Kidney tubule cell (primary cell): ENCODE data around the gene KRT16.

Experiments used
- DNase-seq: peaks from one replicate; pipeline ENCODE4 v3.0.0-alpha.2; 2018; ENCODE audit warnings: low spot score

The KRT16 gene

GRCh38 chr17:41612376-41613160 lies at the start of gene KRT16:
Gene KRT16, minus strand, starts transcription at chr17:41612767. Its CDS starts 79 bp downstream, at chr17:41612688.
- peak; percentile 20 for DNase-seq

GRCh38 chr17:41660221-41660711 lies 47.7 kb upstream of the KRT16 start:
- no peak for DNase-seq

DNA sequence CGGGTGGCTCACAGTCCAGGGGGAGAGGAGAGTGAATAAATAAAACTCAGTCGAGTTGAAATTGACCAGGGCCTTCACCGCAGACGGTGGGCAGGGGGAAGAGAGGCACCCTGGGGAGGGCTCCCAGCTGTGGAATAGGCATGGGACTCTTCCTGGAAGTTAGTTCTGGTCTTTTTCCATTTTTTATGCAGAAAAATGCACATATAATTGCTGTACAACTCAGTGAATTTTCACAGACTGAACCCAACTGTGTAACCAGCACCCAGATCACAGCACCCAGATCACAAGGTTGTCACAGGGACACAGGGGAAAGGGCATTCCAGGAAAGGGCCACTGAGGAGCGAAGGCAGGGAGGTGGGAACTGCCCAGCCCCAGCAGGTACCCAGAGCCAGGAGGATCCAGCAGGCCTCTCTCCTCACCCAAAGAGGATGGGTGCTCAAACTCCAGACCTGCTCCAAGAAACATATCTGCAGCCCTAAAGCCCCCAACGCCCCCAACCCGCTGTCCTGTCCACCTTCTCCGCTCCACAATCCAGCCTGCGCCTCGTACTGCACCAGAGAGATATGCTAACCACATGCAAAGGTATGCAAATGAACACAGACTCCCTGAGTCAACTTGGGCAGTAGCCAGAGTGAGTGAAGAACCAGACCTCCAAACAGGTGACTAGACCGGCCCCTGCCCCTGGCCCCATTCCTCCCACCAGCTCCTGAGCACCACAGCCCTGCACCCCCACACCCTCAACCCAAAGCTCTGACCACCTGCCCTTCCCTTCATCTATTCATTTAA lies 47.1 kb upstream of the KRT16 start:
- no peak for DNase-seq

DNA sequence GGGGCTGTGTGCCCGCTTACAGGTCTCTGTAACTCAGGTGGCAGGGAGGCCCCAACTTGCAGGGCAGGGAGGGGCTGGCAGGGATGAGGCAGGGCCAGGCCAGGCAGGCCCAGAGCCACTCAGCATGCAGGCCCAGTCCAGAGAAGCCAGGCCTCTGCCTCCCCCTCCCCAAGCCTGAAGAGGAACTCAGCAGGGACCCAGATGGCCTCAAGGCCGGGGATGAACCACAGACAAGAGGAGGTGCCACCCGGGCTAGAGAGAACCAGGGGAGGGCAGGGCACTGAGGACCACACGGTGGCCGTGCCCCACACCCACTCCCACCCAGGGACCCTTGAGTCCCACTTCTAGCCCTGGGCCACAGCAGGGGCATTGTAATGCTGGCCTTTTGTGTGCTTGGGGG lies 46.3 kb upstream of the KRT16 start:
- no peak for DNase-seq

- DNase-seq = no peak
Observed at GRCh38 chr17:41657936-41658335, 45.4 kb upstream of the KRT16 start.

GRCh38 chr17:41657176-41657754 lies 44.7 kb upstream of the KRT16 start:
- no peak for DNase-seq

DNA sequence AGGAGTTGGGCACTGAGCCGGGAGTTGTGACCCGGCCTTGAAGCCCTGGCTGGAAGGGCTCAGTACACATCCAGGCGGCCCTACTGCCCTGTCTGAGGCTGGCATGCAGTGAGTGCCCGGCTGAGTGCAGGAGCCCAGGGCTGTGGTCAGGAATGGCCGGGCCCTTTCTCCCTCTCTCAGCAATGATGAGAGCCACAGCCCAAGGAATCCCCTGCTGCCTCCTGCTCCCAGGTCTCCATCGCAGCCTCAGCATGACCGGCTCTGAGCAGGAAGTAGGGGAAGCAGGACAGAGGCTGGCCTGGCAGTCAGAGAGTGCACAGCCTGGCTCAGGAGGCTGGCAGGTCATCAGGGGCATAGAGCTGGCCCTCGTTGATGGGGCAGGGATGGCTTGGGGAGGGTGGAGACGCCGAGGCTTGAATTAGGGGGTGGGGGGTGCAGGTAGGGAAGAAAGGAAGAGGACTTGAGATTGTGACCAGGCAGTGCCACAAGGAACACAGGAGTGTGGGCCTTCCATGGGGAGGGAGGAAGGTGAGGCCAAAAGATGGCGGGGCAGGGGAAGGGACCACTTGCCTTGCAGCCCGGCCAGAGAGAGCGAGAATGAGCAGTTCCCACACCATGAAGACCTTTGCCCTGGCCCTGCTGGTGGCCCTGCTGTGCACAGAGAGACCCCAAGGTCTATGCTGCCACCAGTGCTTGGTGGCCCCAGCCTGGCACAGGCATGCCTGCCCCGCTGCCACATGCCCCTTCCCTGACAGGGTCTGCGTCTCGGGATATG lies 43.9 kb upstream of the KRT16 start:
- no peak for DNase-seq

DNA sequence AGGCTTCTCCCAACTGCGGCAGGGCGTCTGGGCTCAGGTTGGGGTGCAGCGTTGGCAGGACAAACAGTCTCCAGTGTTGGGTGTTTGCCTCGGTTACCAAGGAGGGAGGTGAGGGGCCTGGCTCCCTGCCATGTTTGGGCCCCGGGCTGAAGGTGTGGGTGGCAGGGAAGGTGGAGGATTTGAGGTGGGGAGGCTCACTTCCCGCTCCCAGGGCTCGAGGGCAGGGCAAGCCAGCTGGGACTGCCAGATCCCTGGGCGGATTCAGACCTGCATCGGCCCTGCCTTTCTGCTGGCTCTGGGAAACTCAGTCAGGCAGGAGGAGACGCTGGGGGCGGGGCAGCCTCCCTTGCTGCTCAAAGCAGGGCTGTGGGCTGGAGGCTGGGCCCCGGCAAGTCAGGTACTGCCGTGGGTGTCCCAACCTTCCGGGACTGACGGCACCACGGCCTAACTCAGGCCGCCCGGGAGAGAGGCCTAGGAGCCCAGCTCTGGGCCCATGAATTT lies 43.1 kb upstream of the KRT16 start:
- DNase-seq = peak; percentile 73

DNA sequence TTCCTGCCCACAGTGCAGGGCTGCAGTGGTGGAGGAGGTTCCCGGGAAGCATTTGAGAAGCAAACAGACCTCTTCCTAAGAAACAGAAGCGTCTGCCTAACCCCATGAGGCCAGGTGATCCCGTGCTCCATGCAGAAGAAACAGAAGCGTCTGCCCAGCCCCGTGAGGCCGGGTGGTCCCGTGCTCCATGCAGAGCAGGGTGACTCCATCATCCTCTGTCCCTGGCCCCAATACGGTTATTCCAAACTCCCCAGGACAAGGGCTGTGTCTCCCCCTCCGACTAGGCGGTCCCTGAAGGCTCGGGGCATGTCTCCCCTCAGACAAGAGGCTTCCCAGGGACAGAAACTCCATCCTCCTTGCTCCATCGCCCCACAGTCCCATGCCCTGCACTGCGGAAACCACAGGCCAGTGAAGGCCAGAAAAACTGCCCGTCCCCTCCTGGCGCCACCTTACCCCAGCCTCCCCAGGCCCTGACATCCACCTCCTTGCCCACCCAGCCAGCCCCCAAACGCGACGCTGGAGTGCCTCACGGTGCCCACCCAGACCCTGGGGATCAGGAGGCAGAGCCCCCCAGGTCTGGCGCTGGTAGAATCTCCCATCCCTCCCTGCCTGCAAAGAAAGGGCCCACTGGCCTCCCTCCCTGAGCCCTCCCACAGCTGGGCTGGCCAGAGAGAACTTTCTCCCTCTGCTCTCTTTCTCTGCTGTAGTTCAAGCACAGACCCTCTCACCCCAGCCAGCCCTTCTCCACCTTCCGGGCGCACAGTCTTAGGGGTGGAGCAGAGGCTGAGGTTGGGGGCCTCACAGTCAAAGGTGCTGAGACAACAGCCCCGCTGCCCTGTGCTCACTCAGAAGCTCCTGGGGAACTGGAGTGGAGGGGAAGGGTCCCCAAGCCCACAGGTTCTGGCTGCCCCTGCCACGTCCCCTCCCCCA lies 42.4 kb upstream of the KRT16 start:
- DNase-seq = no peak

DNA sequence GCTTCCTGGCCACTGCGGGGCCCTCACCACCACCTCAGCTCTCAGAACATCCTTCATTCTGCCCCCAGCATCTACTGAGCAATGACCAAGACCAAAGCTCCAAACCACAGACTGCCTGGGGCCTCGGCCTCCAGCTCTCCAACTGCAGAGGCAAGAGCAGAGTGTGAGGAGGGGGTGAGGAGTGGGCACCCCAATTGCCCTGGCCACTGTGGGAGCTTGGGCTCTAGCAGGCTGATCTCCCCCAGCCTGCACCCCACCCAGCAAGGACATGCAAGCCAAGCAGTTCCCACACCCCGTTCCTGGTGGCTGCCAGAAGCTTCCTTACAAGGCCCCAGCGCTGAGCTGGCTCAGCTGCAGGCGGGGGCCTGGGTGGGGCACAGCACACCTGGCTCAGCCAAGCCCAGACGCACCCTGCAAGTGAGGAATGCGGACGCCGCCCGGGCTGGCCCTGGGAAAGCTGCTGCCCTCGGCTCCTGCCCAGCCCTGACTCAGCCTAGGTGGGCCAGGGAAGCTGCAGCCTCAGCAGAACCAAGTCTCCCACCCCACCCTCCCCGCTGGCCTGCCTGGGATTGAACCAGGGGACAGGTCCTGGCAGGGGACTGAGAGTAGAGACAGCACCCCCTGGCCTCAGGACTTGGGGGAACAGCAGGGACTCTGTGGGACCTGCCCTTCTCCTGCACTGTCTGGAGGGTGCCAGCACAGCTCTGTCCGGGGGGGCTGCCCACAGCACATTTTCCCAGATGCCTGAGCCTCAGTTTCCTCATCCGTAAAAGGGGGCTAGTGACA lies 41.5 kb upstream of the KRT16 start:
- DNase-seq = peak; percentile 85

DNA sequence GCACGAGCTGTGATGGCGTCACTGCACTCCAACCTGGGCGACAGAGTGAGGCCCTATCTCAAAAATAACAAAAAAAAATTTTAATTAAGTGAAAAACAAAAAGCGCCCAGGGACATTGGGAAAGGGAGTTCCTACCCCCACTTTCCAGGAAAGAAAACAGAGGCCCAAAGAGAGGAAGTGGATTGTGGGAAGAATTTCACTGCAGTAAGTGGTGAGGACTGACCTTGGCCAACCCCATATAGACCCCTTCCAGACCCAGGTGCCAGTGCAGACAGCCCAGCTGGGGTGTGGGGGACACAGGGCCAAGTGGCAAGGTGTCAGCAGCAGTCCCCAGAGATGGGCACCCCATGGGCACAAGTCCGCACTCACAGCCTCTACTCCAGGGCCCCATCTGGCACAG lies 40.9 kb upstream of the KRT16 start:
- no peak for DNase-seq

DNA sequence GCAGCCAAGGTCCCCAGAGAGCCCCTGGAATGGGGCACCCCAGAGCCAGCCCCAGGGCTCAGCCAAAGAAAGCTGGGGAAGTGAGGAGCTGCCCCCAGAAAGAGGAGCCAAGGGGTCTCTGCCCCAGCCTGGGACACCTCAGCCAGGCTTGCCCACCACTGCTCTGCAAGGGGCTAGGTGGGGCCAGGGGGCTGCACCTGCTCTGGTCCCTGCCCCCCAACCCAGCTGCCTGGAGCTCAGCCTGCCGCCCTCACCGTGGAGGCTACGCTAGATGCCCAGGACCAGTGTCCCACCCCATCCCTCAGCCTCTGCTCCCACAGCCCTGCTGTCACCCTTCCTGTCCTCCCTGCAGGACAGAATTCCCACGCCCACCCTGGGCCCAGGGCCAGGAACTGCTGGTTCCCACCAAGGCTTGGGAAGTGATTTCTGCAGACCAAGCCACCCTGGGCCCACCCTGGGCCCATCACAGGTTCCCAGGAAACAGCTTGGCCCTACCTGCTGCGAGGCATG lies 39.9 kb upstream of the KRT16 start:
- DNase-seq = no peak

- no peak for DNase-seq
Observed at GRCh38 chr17:41651625-41652460, 39.3 kb upstream of the KRT16 start.

DNA sequence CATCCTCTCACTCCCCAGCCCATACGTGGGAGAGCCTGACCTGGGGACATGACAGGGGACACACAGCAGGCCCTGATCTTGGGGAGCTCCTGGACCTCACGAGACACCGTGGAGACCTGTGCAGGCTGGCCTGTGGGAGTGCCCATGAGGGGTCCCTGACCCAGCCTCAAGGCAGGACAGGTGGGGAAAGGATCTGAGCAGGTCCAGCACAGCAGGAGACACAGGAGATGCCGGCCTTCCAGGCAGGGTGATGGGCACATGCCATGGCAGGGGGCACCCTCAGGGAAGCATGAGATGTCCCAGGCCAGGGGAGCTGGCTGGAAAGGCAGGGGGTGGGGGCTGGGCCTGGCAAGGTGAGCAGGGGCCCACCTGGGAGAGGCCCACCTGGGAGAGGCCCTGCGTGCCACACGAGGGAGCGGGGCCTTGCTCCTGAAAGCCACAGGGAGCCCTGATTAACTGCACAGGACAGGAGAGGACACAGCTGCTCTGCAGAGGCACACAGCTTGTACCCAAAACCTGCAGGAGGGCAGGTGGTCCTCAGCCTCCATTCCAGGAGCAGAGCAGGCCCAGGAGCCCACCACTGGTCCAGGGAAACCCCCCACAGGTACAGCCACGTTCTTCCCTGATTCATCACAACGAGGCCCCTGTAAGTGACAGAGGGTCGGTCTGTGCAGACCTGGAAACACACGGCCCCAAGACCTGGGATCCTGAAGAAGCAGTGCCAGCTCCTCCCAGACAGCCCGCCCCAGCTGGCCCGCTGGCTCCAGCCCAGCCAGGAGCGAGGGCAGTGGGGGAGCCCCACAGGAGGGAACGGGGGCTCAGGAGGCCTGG lies 38.4 kb upstream of the KRT16 start:
- no peak for DNase-seq

DNA sequence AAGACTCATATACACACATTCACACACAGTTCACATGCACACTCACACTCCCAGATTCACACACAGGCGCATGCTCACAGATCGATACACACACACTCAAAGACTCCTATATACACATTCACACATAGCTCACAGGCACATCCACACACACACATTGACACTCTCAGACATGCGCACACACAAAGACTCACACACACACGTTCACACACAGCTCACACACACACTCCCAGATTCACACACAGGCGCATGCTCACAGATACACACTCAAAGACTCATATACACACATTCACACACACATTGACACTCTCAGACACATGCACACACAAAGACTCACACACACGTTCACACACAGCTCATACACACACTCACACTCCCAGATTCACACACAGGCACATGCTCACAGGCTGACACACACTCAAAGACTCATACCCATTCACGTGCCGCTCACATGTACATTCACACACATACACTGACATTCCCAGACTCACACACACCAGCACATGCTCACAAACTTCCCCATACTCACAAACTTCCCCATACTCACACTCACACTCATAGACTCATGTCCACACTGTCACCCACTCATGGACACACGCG lies 37.5 kb upstream of the KRT16 start:
- DNase-seq = no peak

- DNase-seq = peak; percentile 83
Observed at GRCh38 chr17:41648411-41649195, 36.0 kb upstream of the KRT16 start.
